GM18951 (cell line): ENCODE measurements around the gene B4GALT5.

Source experiments
- POLR2A ChIP-seq: IDR thresholded peaks from 4 replicates; pipeline ENCODE4 v1.6.1; 2011; ENCODE audit warnings: mild to moderate bottlenecking; ENCODE audit not compliant: insufficient read length, insufficient read depth; ENCODE audit errors: extremely low read depth
- in situ Hi-C: fragments of 300-500 bp; cut with MboI; formaldehyde crosslinking; loops from one replicate; pipeline ENCODE4 v1.12.0; 2022; ENCODE audit warnings: low sequenced_read_pairs, mixed read lengths, inconsistent platforms; ENCODE audit not compliant: unreplicated experiment

B4GALT5 gene

GRCh38 chr20:49624317-49624716, 89.4 kb downstream of the B4GALT5 start:
- in situ Hi-C loops, result loop anchor here (25.0 kb wide), 1 partner anchor 213 kb away; no protein-coding TSS in a partner anchor
- TF ChIP-seq POLR2A, result no peak

GRCh38 chr20:49622243-49622642, 91.4 kb downstream of the B4GALT5 start:
- no peak for TF ChIP-seq POLR2A

GRCh38 chr20:49620364-49621240, 93.1 kb downstream of the B4GALT5 start:
- no peak for TF ChIP-seq POLR2A
- in situ Hi-C loops, result loop anchor here (25.0 kb wide), 1 partner anchor 217 kb away; no protein-coding TSS in a partner anchor

More at GRCh38 chr20:49622243-49622642, 91.4 kb downstream of the B4GALT5 start:
- in situ Hi-C loops, result loop anchor here (25.0 kb wide), 1 partner anchor 215 kb away; no protein-coding TSS in a partner anchor

- TF ChIP-seq POLR2A, result no peak
- in situ Hi-C loops, result loop anchor here (25.0 kb wide), 1 partner anchor 218 kb away; no protein-coding TSS in a partner anchor
Measured at GRCh38 chr20:49619113-49620048, 94.3 kb downstream of the B4GALT5 start.

- TF ChIP-seq POLR2A, result no peak
- in situ Hi-C loops, result loop anchor here (25.0 kb wide), 1 partner anchor 219 kb away; no protein-coding TSS in a partner anchor
Measured at GRCh38 chr20:49618289-49618688, 95.4 kb downstream of the B4GALT5 start.

- in situ Hi-C loops, result loop anchor here (25.0 kb wide), 1 partner anchor 220 kb away; no protein-coding TSS in a partner anchor
Measured at GRCh38 chr20:49617394-49617793, 96.3 kb downstream of the B4GALT5 start.

- no peak for TF ChIP-seq POLR2A
- in situ Hi-C loops, result loop anchor here (25.0 kb wide), 1 partner anchor 221 kb away; no protein-coding TSS in a partner anchor
Measured at GRCh38 chr20:49616154-49617007, 97.3 kb downstream of the B4GALT5 start.

- in situ Hi-C loops, result loop anchor here (25.0 kb wide), 1 partner anchor 222 kb away; no protein-coding TSS in a partner anchor
- TF ChIP-seq POLR2A, result no peak
Measured at GRCh38 chr20:49615401-49616153, 98.1 kb downstream of the B4GALT5 start.

GRCh38 chr20:49615051-49615400, 98.7 kb downstream of the B4GALT5 start:
- in situ Hi-C loops, result loop anchor here (25.0 kb wide), 1 partner anchor 222 kb away; no protein-coding TSS in a partner anchor

GRCh38 chr20:49614338-49615050, 99.2 kb downstream of the B4GALT5 start:
- no peak for TF ChIP-seq POLR2A
- in situ Hi-C loops, result loop anchor here (25.0 kb wide), 1 partner anchor 223 kb away; no protein-coding TSS in a partner anchor
